Measurements from ENCODE around the gene TRIO. TPM values are rescaled to one million over a fixed set of nuclear protein-coding genes. Genes with fewer than 3 reads are reported as not detected.

The TRIO gene
- total RNA-seq, 2 experiments from 2014 or later: 4.1 to 6.5 TPM

DNA sequence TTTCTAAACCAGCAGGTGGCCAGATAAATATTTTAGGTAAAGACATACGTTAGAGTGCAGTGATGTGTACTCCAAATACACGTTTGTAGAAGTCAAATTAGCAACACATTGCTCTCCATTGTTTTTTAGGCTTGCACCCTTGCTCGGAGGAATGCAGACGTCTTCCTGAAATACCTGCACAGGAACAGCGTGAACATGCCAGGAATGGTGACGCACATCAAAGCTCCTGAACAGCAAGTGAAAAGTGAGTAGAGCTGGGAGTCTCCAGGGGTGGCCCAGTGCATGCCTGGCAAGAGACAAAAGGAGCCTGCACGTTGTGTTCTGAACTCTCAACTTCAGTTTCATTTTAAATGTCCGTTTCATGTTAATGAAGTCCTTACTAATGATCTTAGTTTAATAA, 231.0 kb downstream of the TRIO start:
- H3K27me3 Mint-ChIP-seq: no peaks in the 10 kb centered on the region
- TF ChIP-seq, protein P1, sequence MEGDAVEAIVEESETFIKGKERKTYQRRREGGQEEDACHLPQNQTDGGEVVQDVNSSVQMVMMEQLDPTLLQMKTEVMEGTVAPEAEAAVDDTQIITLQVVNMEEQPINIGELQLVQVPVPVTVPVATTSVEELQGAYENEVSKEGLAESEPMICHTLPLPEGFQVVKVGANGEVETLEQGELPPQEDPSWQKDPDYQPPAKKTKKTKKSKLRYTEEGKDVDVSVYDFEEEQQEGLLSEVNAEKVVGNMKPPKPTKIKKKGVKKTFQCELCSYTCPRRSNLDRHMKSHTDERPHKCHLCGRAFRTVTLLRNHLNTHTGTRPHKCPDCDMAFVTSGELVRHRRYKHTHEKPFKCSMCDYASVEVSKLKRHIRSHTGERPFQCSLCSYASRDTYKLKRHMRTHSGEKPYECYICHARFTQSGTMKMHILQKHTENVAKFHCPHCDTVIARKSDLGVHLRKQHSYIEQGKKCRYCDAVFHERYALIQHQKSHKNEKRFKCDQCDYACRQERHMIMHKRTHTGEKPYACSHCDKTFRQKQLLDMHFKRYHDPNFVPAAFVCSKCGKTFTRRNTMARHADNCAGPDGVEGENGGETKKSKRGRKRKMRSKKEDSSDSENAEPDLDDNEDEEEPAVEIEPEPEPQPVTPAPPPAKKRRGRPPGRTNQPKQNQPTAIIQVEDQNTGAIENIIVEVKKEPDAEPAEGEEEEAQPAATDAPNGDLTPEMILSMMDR (IDR thresholded peaks at IDR 0.05): no peak
- Histone ChIP-seq H3K9me3 (ENCODE audit: control insufficient read depth in 1 of 2, insufficient read depth in 1 of 2, low read length in 2 of 2) (no peaks in the 10 kb centered on the region), H3K4me3 (ENCODE audit: low read length) (no peak overlapping the region), H3K27me3 (ENCODE audit: control insufficient read depth in 1 of 2, insufficient read depth in 2 of 2, low read length in 2 of 2) (no peaks in the 10 kb centered on the region), H3K27ac (ENCODE audit: low read depth in 1 of 2, low read length in 2 of 2) (no peak overlapping the region), H3K36me3 (ENCODE audit: insufficient read depth, low read length) (no peaks in the 10 kb centered on the region), H3K4me1 (ENCODE audit: insufficient read depth, low read length) (no peaks in the 10 kb centered on the region)
- CTCF ChIA-PET: no interaction called here
- no peak overlapping the region for H3K4me3 Mint-ChIP-seq
- DNase-seq (no peak), ATAC-seq (ENCODE audit: poor library complexity) (no peak)
- intact Hi-C loops (cut with DNase I, micrococcal nuclease): no loop called here
- H3K27ac Mint-ChIP-seq: no peak overlapping the region
- H3K9me3 Mint-ChIP-seq: no peaks in the 10 kb centered on the region
- POLR2A ChIA-PET: no interaction called here
- H3K4me1 Mint-ChIP-seq (ENCODE audit: low read depth): no peaks in the 10 kb centered on the region
- H3K36me3 Mint-ChIP-seq (ENCODE audit: low read depth): no peaks in the 10 kb centered on the region

DNA sequence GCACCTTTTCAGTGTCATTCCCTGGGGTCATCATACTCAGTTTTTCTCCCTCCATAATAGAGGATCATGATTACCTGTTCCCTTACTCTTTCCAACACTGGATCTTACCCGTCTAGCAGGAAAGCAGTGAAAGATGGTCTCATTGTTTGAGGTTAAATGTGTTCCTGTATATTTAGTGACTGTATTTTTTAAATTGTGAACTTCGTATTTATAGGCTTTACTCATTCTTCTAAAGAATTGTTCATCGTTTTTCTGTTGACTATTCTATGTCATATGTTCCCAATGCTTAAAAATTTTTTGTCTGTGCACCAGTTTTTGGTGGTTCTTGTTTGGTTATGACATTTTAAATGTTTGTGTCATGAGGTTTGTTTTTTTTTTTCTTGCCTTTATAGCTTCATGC, 233.6 kb downstream of the TRIO start:
- Histone ChIP-seq H3K27ac (ENCODE audit: low read depth in 1 of 2, low read length in 2 of 2) (no peak overlapping the region), H3K36me3 (ENCODE audit: insufficient read depth, low read length) (no peaks in the 10 kb centered on the region), H3K4me3 (ENCODE audit: low read length) (no peak overlapping the region), H3K27me3 (ENCODE audit: control insufficient read depth in 1 of 2, insufficient read depth in 2 of 2, low read length in 2 of 2) (no peaks in the 10 kb centered on the region), H3K9me3 (ENCODE audit: control insufficient read depth in 1 of 2, insufficient read depth in 1 of 2, low read length in 2 of 2) (no peaks in the 10 kb centered on the region), H3K4me1 (ENCODE audit: insufficient read depth, low read length) (no peaks in the 10 kb centered on the region)
- ChIA-PET POLR2A (no interaction called here), CTCF (no interaction called here)
- Mint-ChIP-seq H3K4me1 (ENCODE audit: low read depth) (no peaks in the 10 kb centered on the region), H3K9me3 (no peaks in the 10 kb centered on the region), H3K27ac (no peak overlapping the region), H3K4me3 (no peak overlapping the region), H3K27me3 (no peaks in the 10 kb centered on the region), H3K36me3 (ENCODE audit: low read depth) (no peaks in the 10 kb centered on the region)
- no peak for DNase-seq
- intact Hi-C loops (cut with DNase I, micrococcal nuclease): no loop called here
- no peak for ATAC-seq (ENCODE audit: poor library complexity)
- TF ChIP-seq, protein P1 (IDR thresholded peaks at IDR 0.05): no peak

DNA sequence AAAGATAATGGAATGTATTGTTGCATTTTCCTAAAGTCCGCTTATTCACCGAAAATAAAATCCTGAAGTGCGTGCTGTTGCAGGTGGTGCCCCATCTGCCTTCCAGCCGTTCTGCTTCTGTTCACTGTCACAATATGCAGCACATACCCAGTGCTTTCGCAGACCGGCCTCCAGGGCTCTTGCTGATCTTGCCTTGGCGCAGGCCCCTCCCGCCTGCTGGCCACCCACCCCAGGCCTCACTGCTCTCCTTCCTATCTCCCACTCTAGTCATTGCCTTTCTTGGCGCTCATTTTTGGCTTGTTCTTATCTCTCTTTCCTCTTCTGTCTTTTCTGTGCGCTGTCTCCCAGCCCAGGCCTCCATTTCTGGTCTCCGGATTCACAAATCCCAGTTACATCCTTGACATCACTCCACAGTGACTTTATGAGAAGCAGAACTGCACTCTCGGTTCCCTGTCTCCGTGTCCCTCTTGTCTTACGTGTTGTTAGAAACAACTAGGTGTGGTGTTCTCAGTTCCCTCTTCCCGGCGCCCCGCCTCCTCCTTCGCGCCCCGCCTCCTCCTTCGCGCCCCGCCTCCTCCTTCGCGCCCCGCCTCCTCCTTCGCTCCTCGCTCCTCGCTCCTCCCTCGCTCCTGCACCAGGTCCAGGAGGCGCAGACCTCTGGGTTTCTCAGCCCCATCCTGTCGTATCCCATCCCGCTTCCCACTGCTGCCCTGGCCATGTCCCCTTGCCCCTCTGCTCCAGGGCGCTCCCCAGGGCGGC, 236.8 kb downstream of the TRIO start:
- intact Hi-C loops (cut with DNase I, micrococcal nuclease): no loop called here
- Histone ChIP-seq H3K27me3 (ENCODE audit: control insufficient read depth in 1 of 2, insufficient read depth in 2 of 2, low read length in 2 of 2) (no peaks in the 10 kb centered on the region), H3K9me3 (ENCODE audit: control insufficient read depth in 1 of 2, insufficient read depth in 1 of 2, low read length in 2 of 2) (no peaks in the 10 kb centered on the region), H3K4me3 (ENCODE audit: low read length) (no peak overlapping the region), H3K36me3 (ENCODE audit: insufficient read depth, low read length) (no peaks in the 10 kb centered on the region), H3K4me1 (ENCODE audit: insufficient read depth, low read length) (no peaks in the 10 kb centered on the region), H3K27ac (ENCODE audit: low read depth in 1 of 2, low read length in 2 of 2) (no peak overlapping the region)
- no peaks in the 10 kb centered on the region for H3K4me1 Mint-ChIP-seq (ENCODE audit: low read depth)
- ATAC-seq (ENCODE audit: poor library complexity) (no peak), DNase-seq (no peak)
- H3K36me3 Mint-ChIP-seq (ENCODE audit: low read depth): no peaks in the 10 kb centered on the region
- no peak overlapping the region for H3K27ac Mint-ChIP-seq
- TF ChIP-seq, protein P1 (IDR thresholded peaks at IDR 0.05): no peak
- H3K9me3 Mint-ChIP-seq: no peaks in the 10 kb centered on the region
- H3K27me3 Mint-ChIP-seq: no peaks in the 10 kb centered on the region
- CTCF ChIA-PET: no interaction called here
- H3K4me3 Mint-ChIP-seq: no peak overlapping the region
- POLR2A ChIA-PET: no interaction called here
